ENCODE measurements around the gene UNC5CL.
"Not testable (repeated sequence)": the region's sequence is repeated elsewhere in the genome, so short reads cannot be mapped to it uniquely, and the experiment has no call there.

UNC5CL gene

DNA sequence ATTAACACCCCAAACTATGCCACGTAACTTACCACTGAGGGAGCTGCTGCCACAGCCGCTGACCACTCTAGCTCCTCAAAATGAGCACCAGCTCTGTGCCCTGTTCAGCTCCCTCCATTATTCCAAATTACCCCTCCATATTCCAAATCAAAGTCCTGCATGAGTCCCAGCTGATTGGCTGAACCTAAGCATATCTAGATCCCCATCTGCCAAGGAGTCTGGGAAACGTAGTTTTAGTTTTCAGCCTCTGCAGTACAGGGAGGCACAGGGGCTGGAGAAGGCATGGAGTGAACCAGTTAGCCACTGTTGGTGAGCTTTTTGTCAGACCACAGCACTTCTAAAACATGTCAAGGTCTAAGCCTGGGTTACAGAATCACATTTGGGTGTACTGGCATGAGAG, 15.9 kb downstream of the UNC5CL start:
- DNase-seq (ENCODE audit: extremely low read depth, low read depth), result no peak
- H3K4me3 ChIP-seq (replicated peaks; ENCODE audit: low read depth, low read length), result no peak overlapping the region
- TF ChIP-seq, protein P1, sequence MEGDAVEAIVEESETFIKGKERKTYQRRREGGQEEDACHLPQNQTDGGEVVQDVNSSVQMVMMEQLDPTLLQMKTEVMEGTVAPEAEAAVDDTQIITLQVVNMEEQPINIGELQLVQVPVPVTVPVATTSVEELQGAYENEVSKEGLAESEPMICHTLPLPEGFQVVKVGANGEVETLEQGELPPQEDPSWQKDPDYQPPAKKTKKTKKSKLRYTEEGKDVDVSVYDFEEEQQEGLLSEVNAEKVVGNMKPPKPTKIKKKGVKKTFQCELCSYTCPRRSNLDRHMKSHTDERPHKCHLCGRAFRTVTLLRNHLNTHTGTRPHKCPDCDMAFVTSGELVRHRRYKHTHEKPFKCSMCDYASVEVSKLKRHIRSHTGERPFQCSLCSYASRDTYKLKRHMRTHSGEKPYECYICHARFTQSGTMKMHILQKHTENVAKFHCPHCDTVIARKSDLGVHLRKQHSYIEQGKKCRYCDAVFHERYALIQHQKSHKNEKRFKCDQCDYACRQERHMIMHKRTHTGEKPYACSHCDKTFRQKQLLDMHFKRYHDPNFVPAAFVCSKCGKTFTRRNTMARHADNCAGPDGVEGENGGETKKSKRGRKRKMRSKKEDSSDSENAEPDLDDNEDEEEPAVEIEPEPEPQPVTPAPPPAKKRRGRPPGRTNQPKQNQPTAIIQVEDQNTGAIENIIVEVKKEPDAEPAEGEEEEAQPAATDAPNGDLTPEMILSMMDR (IDR thresholded peaks at IDR 0.05; ENCODE audit: low read depth, low read length, missing control alignments), result no peak

GRCh38 chr6:41022294-41022693, 16.7 kb downstream of the UNC5CL start:
- TF ChIP-seq, protein P1 (IDR thresholded peaks at IDR 0.05; ENCODE audit: low read depth, low read length, missing control alignments), result no peak
- peak; percentile 14 for DNase-seq (ENCODE audit: extremely low read depth, low read depth)
- H3K4me3 ChIP-seq (replicated peaks; ENCODE audit: low read depth, low read length), result no peak overlapping the region

- TF ChIP-seq, protein P1 (IDR thresholded peaks at IDR 0.05; ENCODE audit: low read depth, low read length, missing control alignments), result peak; percentile 38
- peak; percentile 27 for DNase-seq (ENCODE audit: extremely low read depth, low read depth)
Measured at GRCh38 chr6:41021832-41022231, 17.2 kb downstream of the UNC5CL start.

DNA sequence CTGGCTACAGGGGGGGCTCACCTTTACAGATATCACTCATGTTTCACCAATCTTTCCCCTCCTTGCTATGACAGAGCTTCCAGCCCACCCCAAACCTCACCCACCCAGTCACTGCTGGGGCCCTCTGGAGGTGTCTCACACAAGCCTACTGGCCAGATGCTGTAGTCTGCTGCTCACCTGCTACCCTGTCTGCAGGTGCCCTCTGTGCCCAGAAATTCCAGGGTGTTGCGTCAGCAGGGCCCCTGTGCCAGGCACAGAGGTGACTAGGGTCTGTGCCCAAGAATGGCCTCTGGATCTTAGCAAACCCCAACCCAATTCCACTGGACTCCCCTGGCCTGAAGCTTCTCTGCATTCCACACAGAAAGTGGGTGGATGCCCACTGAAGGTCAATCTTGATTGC, 21.4 kb downstream of the UNC5CL start:
- H3K4me3 ChIP-seq (replicated peaks; ENCODE audit: low read depth, low read length), result no peak overlapping the region
- no peak for DNase-seq (ENCODE audit: extremely low read depth, low read depth)
- TF ChIP-seq, protein P1 (IDR thresholded peaks at IDR 0.05; ENCODE audit: low read depth, low read length, missing control alignments), result no peak

More at GRCh38 chr6:41021832-41022231, 17.2 kb downstream of the UNC5CL start:
- H3K4me3 ChIP-seq (replicated peaks; ENCODE audit: low read depth, low read length), result no peak overlapping the region

DNA sequence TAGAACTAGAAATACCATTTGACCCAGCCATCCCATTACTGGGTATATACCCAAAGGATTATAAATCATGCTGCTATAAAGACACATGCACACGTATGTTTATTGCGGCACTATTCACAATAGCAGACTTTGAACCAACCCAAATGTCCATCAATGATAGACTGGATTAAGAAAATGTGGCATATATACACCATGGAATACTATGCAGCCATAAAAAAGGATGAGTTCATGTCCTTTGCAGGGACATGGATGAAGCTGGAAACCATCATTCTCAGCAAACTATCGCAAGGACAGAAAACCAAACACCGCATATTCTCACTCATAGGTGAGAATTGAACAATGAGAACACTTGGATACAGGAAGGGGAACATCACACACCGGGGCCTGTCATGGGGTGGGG, 23.2 kb downstream of the UNC5CL start:
- DNase-seq (ENCODE audit: extremely low read depth, low read depth); H3K4me3 ChIP-seq (replicated peaks; ENCODE audit: low read depth, low read length): not testable (repeated sequence)

DNA sequence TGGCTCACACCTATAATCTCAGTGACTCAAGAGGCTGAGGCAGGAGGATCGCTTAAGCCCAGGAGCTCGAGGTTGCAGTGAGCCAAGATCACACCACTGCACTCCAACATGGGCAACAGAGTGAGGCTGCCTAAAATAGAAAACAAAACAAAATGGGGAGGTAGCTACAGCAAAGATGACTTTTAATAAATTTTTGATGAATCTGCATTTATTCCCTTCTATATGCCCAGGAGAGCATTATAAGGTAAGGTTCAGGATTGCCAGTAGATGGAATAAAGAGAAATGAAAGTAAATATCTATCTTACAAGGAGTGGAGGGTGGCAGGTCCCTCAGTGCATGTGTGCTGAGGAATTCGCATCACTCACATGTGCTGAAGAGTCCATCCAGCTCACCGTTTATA, 24.2 kb downstream of the UNC5CL start:
- TF ChIP-seq, protein P1 (IDR thresholded peaks at IDR 0.05; ENCODE audit: low read depth, low read length, missing control alignments), result no peak
- DNase-seq (ENCODE audit: extremely low read depth, low read depth), result no peak
- H3K4me3 ChIP-seq (replicated peaks; ENCODE audit: low read depth, low read length), result no peak overlapping the region

DNA sequence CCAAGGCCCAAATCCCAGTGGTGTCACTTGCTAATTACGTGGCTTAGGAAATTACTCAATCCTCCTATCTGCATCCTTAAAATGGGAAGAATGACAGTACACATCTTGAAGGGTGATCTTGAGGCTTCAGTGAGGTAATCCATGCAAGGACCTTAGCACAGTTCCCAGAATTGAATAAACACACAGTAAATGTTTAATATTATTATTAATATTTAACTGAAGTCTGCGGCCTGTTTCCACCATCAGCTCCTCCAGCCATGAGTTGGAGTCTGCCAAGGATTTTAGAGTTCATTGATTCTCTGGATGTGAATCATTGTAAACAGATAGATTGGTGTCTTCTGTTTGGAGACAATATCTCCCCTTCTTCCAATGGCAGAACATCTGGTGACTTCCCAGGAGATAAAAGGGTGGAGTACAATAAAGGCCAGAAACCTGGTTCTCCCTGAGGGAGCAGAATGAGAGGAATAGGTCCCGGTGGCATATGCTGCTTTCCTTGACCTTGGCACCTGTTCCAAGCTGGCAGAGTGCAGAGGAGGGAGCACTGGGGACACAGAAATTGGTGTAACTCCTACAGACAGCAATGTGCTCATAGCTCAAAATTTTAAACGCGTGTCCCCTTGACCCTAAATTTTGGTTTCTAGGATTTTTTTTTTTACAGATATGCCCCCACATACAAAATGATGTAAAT, 25.4 kb downstream of the UNC5CL start:
- TF ChIP-seq, protein P1 (IDR thresholded peaks at IDR 0.05; ENCODE audit: low read depth, low read length, missing control alignments), result no peak
- no peak overlapping the region for H3K4me3 ChIP-seq (replicated peaks; ENCODE audit: low read depth, low read length)
- DNase-seq (ENCODE audit: extremely low read depth, low read depth), result no peak
